Measurements from ENCODE around the gene ICAM4. TPM values are rescaled to one million over a fixed set of nuclear protein-coding genes. Genes with fewer than 3 reads are reported as not detected.

Gene ICAM4
- total RNA-seq, 2 donors from 2014 or later: 0.26 TPM; not detected in 1

DNA sequence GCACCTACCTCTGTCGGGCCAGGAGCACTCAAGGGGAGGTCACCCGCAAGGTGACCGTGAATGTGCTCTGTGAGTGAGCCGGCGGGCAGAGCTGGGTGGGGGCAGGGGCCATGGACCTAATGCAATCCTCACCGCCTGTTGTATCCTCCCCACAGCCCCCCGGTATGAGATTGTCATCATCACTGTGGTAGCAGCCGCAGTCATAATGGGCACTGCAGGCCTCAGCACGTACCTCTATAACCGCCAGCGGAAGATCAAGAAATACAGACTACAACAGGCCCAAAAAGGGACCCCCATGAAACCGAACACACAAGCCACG lies 1.8 kb upstream of the ICAM4 start:
- peaks cover 30% of the 10 kb centered on the region for H3K4me1 ChIP-seq
- intact Hi-C loops (cut with DNase I): no loop called here
- peaks cover 0 to 5% of the 10 kb centered on the region in 2 donors for H3K36me3 ChIP-seq (replicated peaks in 1 of 2; ENCODE audit: insufficient read depth in 1 of 2, low read depth in 2 of 2)
- TF ChIP-seq, protein P1, sequence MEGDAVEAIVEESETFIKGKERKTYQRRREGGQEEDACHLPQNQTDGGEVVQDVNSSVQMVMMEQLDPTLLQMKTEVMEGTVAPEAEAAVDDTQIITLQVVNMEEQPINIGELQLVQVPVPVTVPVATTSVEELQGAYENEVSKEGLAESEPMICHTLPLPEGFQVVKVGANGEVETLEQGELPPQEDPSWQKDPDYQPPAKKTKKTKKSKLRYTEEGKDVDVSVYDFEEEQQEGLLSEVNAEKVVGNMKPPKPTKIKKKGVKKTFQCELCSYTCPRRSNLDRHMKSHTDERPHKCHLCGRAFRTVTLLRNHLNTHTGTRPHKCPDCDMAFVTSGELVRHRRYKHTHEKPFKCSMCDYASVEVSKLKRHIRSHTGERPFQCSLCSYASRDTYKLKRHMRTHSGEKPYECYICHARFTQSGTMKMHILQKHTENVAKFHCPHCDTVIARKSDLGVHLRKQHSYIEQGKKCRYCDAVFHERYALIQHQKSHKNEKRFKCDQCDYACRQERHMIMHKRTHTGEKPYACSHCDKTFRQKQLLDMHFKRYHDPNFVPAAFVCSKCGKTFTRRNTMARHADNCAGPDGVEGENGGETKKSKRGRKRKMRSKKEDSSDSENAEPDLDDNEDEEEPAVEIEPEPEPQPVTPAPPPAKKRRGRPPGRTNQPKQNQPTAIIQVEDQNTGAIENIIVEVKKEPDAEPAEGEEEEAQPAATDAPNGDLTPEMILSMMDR (IDR thresholded peaks at IDR 0.05): no peak
- no peak for TF ChIP-seq POLR2A (IDR thresholded peaks at IDR 0.05)
- no peaks in the 10 kb centered on the region for H3K9me3 ChIP-seq
- DNase-seq (no peak), ATAC-seq (no peak)
- H3K4me3 ChIP-seq: no peak overlapping the region
- no peak overlapping the region for H3K27ac ChIP-seq
- WGBS, 2 donors: 92 to 94% methylated on average over 9 to 13 of the region's 13 CpGs
- H3K27me3 ChIP-seq: peaks cover 0 to 17% of the 10 kb centered on the region in 2 donors

DNA sequence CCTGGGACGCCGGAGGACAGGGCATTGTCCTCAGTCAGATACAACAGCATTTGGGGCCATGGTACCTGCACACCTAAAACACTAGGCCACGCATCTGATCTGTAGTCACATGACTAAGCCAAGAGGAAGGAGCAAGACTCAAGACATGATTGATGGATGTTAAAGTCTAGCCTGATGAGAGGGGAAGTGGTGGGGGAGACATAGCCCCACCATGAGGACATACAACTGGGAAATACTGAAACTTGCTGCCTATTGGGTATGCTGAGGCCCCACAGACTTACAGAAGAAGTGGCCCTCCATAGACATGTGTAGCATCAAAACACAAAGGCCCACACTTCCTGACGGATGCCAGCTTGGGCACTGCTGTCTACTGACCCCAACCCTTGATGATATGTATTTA lies 1.4 kb upstream of the ICAM4 start:
- peaks cover 0 to 5% of the 10 kb centered on the region in 2 donors for H3K36me3 ChIP-seq (replicated peaks in 1 of 2; ENCODE audit: insufficient read depth in 1 of 2, low read depth in 2 of 2)
- ATAC-seq: no peak
- peaks cover 0 to 22% of the 10 kb centered on the region in 2 donors for H3K27me3 ChIP-seq
- H3K27ac ChIP-seq: no peak overlapping the region
- H3K9me3 ChIP-seq: no peaks in the 10 kb centered on the region
- TF ChIP-seq, protein P1 (IDR thresholded peaks at IDR 0.05): no peak
- WGBS, 2 donors: 67 to 81% methylated on average over 1 to 4 of the region's 4 CpGs
- H3K4me3 ChIP-seq: no peak overlapping the region
- no peak for DNase-seq
- peaks cover 35% of the 10 kb centered on the region for H3K4me1 ChIP-seq
- intact Hi-C loops (cut with DNase I): no loop called here

GRCh38 chr19:10288662-10289166 lies 2.0 kb downstream of the ICAM4 start:
- peaks cover 62% of the 10 kb centered on the region for H3K4me1 ChIP-seq

DNA sequence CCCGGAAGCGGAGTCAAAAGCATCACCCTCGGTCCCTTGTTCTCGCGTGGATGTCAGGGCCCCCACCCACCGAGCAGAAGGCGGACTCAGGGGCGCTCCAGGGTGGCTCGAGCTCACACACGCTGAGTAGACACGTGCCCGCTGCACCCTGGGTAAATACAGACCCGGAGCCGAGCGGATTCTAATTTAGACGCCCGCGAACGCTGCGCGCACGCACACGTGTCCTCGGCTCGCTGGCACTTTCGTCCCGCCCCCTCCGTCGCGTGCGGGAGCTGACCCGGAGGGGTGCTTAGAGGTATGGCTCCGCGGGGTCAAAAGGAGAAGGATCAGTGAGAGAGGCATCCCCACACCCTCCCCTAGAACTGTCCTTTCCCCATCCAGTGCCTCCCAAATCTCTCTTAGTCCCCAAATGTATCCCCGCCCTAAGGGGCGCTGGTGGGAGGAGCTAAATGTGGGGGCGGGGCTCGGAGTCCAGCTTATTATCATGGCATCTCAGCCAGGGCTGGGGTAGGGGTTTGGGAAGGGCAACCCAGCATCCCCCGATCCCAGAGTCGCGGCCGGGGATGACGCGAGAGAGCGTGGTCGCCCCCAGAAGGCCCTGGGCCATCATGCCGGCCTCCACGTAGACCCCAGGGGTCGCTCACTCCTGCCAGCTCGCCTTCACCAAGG lies 2.5 kb downstream of the ICAM4 start:
- peaks cover 62% of the 10 kb centered on the region for H3K4me1 ChIP-seq
- DNase-seq (no peak), ATAC-seq (no peak)
- peaks cover 0 to 2% of the 10 kb centered on the region in 2 donors for H3K36me3 ChIP-seq (replicated peaks in 1 of 2; ENCODE audit: insufficient read depth in 1 of 2, low read depth in 2 of 2)
- peaks cover 0 to 57% of the 10 kb centered on the region in 2 donors for H3K27me3 ChIP-seq
- 0 to 1% methylated on average over 7 to 41 of the region's 50 CpGs for WGBS, 2 donors
- no peaks in the 10 kb centered on the region for H3K9me3 ChIP-seq
- no peak overlapping the region for H3K27ac ChIP-seq
- intact Hi-C loops (cut with DNase I): no loop called here
- H3K4me3 ChIP-seq: no peak overlapping the region
- TF ChIP-seq POLR2A (IDR thresholded peaks at IDR 0.05): no peak
- TF ChIP-seq, protein P1 (IDR thresholded peaks at IDR 0.05): no peak

More at GRCh38 chr19:10288662-10289166, 2.0 kb downstream of the ICAM4 start:
- TF ChIP-seq, protein P1 (IDR thresholded peaks at IDR 0.05): no peak
- no peak for TF ChIP-seq POLR2A (IDR thresholded peaks at IDR 0.05)
- Histone ChIP-seq H3K27me3 (peaks cover 0 to 52% of the 10 kb centered on the region in 2 donors), H3K9me3 (no peaks in the 10 kb centered on the region), H3K4me3 (no peak overlapping the region), H3K27ac (no peak overlapping the region), H3K36me3 (replicated peaks in 1 of 2; ENCODE audit: insufficient read depth in 1 of 2, low read depth in 2 of 2) (peaks cover 0 to 5% of the 10 kb centered on the region in 2 donors)
- no peak for ATAC-seq
- 3 to 5% methylated on average over 16 to 23 of the region's 23 CpGs for WGBS, 2 donors
- no peak for DNase-seq
- intact Hi-C loops (cut with DNase I): no loop called here
